ENCODE results near the gene ABCC2. TPM values are rescaled to one million over a fixed set of nuclear protein-coding genes. Genes with fewer than 3 reads are reported as not detected.
"Not testable (repeated sequence)": the region's sequence is repeated elsewhere in the genome, so short reads cannot be mapped to it uniquely, and the experiment has no call there.

Gene ABCC2
- total RNA-seq, 1 donor from 2014 or later, result 1.9 TPM

GRCh38 chr10:99894613-99895012, 112.2 kb downstream of the ABCC2 start:
- Histone ChIP-seq H3K36me3 (peaks cover 74% of the 10 kb centered on the region), H3K4me3 (no peak overlapping the region), H3K27me3 (ENCODE audit: low read depth) (no peaks in the 10 kb centered on the region), H3K9me3 (no peaks in the 10 kb centered on the region), H3K4me1 (no peaks in the 10 kb centered on the region), H3K27ac (no peak overlapping the region)
- TF ChIP-seq CTCF (IDR thresholded peaks at IDR 0.05), result no peak
- intact Hi-C loops (cut with DNase I), result no loop called here
- no peak for ATAC-seq
- DNase-seq, result no peak

GRCh38 chr10:99895066-99895465, 112.6 kb downstream of the ABCC2 start:
- ATAC-seq; H3K4me1 ChIP-seq; intact Hi-C loops (cut with DNase I); H3K27me3 ChIP-seq (ENCODE audit: low read depth); H3K4me3 ChIP-seq; DNase-seq; H3K9me3 ChIP-seq; H3K27ac ChIP-seq: not testable (repeated sequence)
- H3K36me3 ChIP-seq, result peaks cover 74% of the 10 kb centered on the region

GRCh38 chr10:99895867-99896266, 113.4 kb downstream of the ABCC2 start:
- H3K36me3 ChIP-seq, result peaks cover 79% of the 10 kb centered on the region
- TF ChIP-seq CTCF (IDR thresholded peaks at IDR 0.05), result no peak
- ATAC-seq, result no peak
- intact Hi-C loops (cut with DNase I), result no loop called here
- H3K27ac ChIP-seq, result no peak overlapping the region
- no peak overlapping the region for H3K4me3 ChIP-seq
- no peaks in the 10 kb centered on the region for H3K27me3 ChIP-seq (ENCODE audit: low read depth)
- DNase-seq, result no peak
- no peaks in the 10 kb centered on the region for H3K4me1 ChIP-seq
- no peaks in the 10 kb centered on the region for H3K9me3 ChIP-seq

Other genes starting within 250 kb of the ABCC2 start
- not detected for gene NKX2-3, start 249.7 kb upstream of the ABCC2 start, total RNA-seq
- 50.1 TPM for gene SLC25A28, start 162.2 kb upstream of the ABCC2 start, total RNA-seq
- gene ENTPD7, start 123.1 kb upstream of the ABCC2 start, total RNA-seq, result 8.1 TPM
- 33.1 TPM for gene COX15, start 50.5 kb upstream of the ABCC2 start, total RNA-seq
- gene CUTC, start 50.4 kb upstream of the ABCC2 start, total RNA-seq, result 16.4 TPM
- 13.7 TPM for gene DNMBP, start 227.3 kb downstream of the ABCC2 start, total RNA-seq